ENCODE data around the gene PPM1N.
"Not testable (repeated sequence)": the region's sequence is repeated elsewhere in the genome, so short reads cannot be mapped to it uniquely, and the experiment has no call there.

Gene PPM1N

GRCh38 chr19:45510352-45510751 is 12.1 kb downstream of the PPM1N start:
- DNase-seq (ENCODE audit: low read depth): not testable (repeated sequence)

- no peak for DNase-seq (ENCODE audit: low read depth)
These were observed 12.8 kb downstream of the PPM1N start for GRCh38 chr19:45511074-45511473.

GRCh38 chr19:45512881-45513483 is 14.7 kb downstream of the PPM1N start:
- no peak for DNase-seq (ENCODE audit: low read depth)

GRCh38 chr19:45514376-45515051 is 16.3 kb downstream of the PPM1N start:
- no peak for DNase-seq (ENCODE audit: low read depth)

GRCh38 chr19:45515081-45515624 is 16.9 kb downstream of the PPM1N start:
- no peak for DNase-seq (ENCODE audit: low read depth)

GRCh38 chr19:45515807-45516401 is 17.7 kb downstream of the PPM1N start:
- DNase-seq (ENCODE audit: low read depth): no peak

- DNase-seq (ENCODE audit: low read depth): no peak
These were observed 19.0 kb downstream of the PPM1N start for GRCh38 chr19:45517238-45517637.

GRCh38 chr19:45517641-45518468 is 19.6 kb downstream of the PPM1N start:
- DNase-seq (ENCODE audit: low read depth): no peak

GRCh38 chr19:45518469-45518826 is 20.2 kb downstream of the PPM1N start:
- no peak for DNase-seq (ENCODE audit: low read depth)

GRCh38 chr19:45522010-45522941 is 24.0 kb downstream of the PPM1N start:
- DNase-seq (ENCODE audit: low read depth): no peak

- DNase-seq (ENCODE audit: low read depth): no peak
These were observed 25.5 kb downstream of the PPM1N start for GRCh38 chr19:45523642-45524256.

- DNase-seq (ENCODE audit: low read depth): no peak
These were observed 26.4 kb downstream of the PPM1N start for GRCh38 chr19:45524575-45525129.

GRCh38 chr19:45526143-45526542 is 27.9 kb downstream of the PPM1N start:
- DNase-seq (ENCODE audit: low read depth): no peak

- no peak for DNase-seq (ENCODE audit: low read depth)
These were observed 28.7 kb downstream of the PPM1N start for GRCh38 chr19:45526971-45527370.

- DNase-seq (ENCODE audit: low read depth): no peak
These were observed 29.5 kb downstream of the PPM1N start for GRCh38 chr19:45527731-45528130.

GRCh38 chr19:45528149-45528743 is 30.0 kb downstream of the PPM1N start:
- DNase-seq (ENCODE audit: low read depth): no peak

- no peak for DNase-seq (ENCODE audit: low read depth)
These were observed 30.6 kb downstream of the PPM1N start for GRCh38 chr19:45528744-45529419.

- no peak for DNase-seq (ENCODE audit: low read depth)
These were observed 31.2 kb downstream of the PPM1N start for GRCh38 chr19:45529420-45529785.

- DNase-seq (ENCODE audit: low read depth): no peak
These were observed 33.1 kb downstream of the PPM1N start for GRCh38 chr19:45531349-45531748.

- no peak for DNase-seq (ENCODE audit: low read depth)
These were observed 41.2 kb downstream of the PPM1N start for GRCh38 chr19:45539459-45539858.
